ENCODE results near the gene ZNF83. TPM values are rescaled to one million over a fixed set of nuclear protein-coding genes. Genes with fewer than 3 reads are reported as not detected.
"Not testable (repeated sequence)": the region's sequence is repeated elsewhere in the genome, so short reads cannot be mapped to it uniquely, and the experiment has no call there.

Gene ZNF83
- total RNA-seq, 4 donors from 2014 or later: 10.3 to 45.8 (median 15.8) TPM

- intact Hi-C loops (cut with DNase I): no loop called here
- Histone ChIP-seq H3K9me3 (peaks cover 0 to 67% (median 0%) of the 10 kb centered on the region in 3 donors), H3K4me1 (no peaks in the 10 kb centered on the region), H3K4me3 (no peak overlapping the region), H3K27me3 (no peaks in the 10 kb centered on the region), H3K27ac (no peak overlapping the region), H3K36me3 (peaks cover 0 to 10% (median 0%) of the 10 kb centered on the region in 3 donors)
- DNase-seq: no peak
- no peak for TF ChIP-seq CTCF (IDR thresholded peaks at IDR 0.05)
- no peak for TF ChIP-seq POLR2A (IDR thresholded peaks at IDR 0.05)
- WGBS, 2 donors: 83 to 93% methylated on average over 1 of the region's 1 CpG
Measured at GRCh38 chr19:52646571-52647217, 8.5 kb upstream of the ZNF83 start.

GRCh38 chr19:52640916-52641315 lies 2.8 kb upstream of the ZNF83 start:
- no peak for TF ChIP-seq POLR2A (IDR thresholded peaks at IDR 0.05)
- no peak for TF ChIP-seq CTCF (IDR thresholded peaks at IDR 0.05)
- no peaks in the 10 kb centered on the region for H3K27me3 ChIP-seq
- H3K36me3 ChIP-seq: no peaks in the 10 kb centered on the region
- H3K9me3 ChIP-seq: peaks cover 0 to 24% (median 0%) of the 10 kb centered on the region in 3 donors
- 67 to 91% methylated on average over 5 to 11 of the region's 14 CpGs for WGBS, 2 donors
- H3K4me3 ChIP-seq: no peak overlapping the region
- intact Hi-C loops (cut with DNase I): no loop called here
- H3K27ac ChIP-seq: no peak overlapping the region
- DNase-seq: no peak
- H3K4me1 ChIP-seq: peaks cover 8 to 24% (median 11%) of the 10 kb centered on the region in 3 donors

GRCh38 chr19:52639996-52640395 lies 1.8 kb upstream of the ZNF83 start:
- Histone ChIP-seq H3K27ac (no peak overlapping the region), H3K4me1 (peaks cover 8 to 24% (median 11%) of the 10 kb centered on the region in 3 donors), H3K9me3 (peaks cover 0 to 16% (median 0%) of the 10 kb centered on the region in 3 donors), H3K27me3 (no peaks in the 10 kb centered on the region), H3K4me3 (no peak overlapping the region), H3K36me3 (peaks cover 0 to 3% (median 0%) of the 10 kb centered on the region in 3 donors)
- intact Hi-C loops (cut with DNase I): no loop called here
- 78 to 87% methylated on average over 10 of the region's 10 CpGs for WGBS, 2 donors
- no peak for DNase-seq
- TF ChIP-seq POLR2A (IDR thresholded peaks at IDR 0.05) (no peak), CTCF (IDR thresholded peaks at IDR 0.05) (no peak)

- intact Hi-C loops (cut with DNase I): no loop called here
- H3K4me3 ChIP-seq: peak overlapping the region; percentile 45 to 82 (median 75)
- peaks cover 8 to 24% (median 11%) of the 10 kb centered on the region in 3 donors for H3K4me1 ChIP-seq
- peaks cover 0 to 10% (median 0%) of the 10 kb centered on the region in 3 donors for H3K9me3 ChIP-seq
- no peaks in the 10 kb centered on the region for H3K27me3 ChIP-seq
- H3K27ac ChIP-seq: peak overlapping the region in 3 of 4 donors; percentile 89 to 94 (median 89)
- no peak for TF ChIP-seq POLR2A (IDR thresholded peaks at IDR 0.05)
- no peak for TF ChIP-seq CTCF (IDR thresholded peaks at IDR 0.05)
- 10 to 34% methylated on average over 13 of the region's 14 CpGs for WGBS, 2 donors
- peaks cover 0 to 16% (median 0%) of the 10 kb centered on the region in 3 donors for H3K36me3 ChIP-seq
- DNase-seq: no peak
Measured at GRCh38 chr19:52638601-52639000, 446 bp upstream of the ZNF83 start.

GRCh38 chr19:52635786-52636570 lies 2.2 kb downstream of the ZNF83 start:
- Histone ChIP-seq H3K4me1 (peaks cover 8 to 24% (median 11%) of the 10 kb centered on the region in 3 donors), H3K36me3 (peaks cover 0 to 23% (median 0%) of the 10 kb centered on the region in 3 donors), H3K27me3 (no peaks in the 10 kb centered on the region), H3K9me3 (peaks cover 0 to 16% (median 0%) of the 10 kb centered on the region in 3 donors), H3K4me3 (no peak overlapping the region), H3K27ac (peak overlapping the region in 1 of 4 donors; percentile 9)
- intact Hi-C loops (cut with DNase I): no loop called here
- TF ChIP-seq CTCF (IDR thresholded peaks at IDR 0.05) (no peak), POLR2A (IDR thresholded peaks at IDR 0.05) (no peak)
- WGBS, 2 donors: 72 to 80% methylated on average over 10 to 11 of the region's 11 CpGs
- no peak for DNase-seq

GRCh38 chr19:52627441-52627840 lies 10.7 kb downstream of the ZNF83 start:
- H3K27ac ChIP-seq; H3K27me3 ChIP-seq; DNase-seq; H3K4me1 ChIP-seq; intact Hi-C loops (cut with DNase I); H3K4me3 ChIP-seq: not testable (repeated sequence)
- Histone ChIP-seq H3K9me3 (peaks cover 0 to 21% (median 0%) of the 10 kb centered on the region in 3 donors), H3K36me3 (peaks cover 0 to 69% (median 0%) of the 10 kb centered on the region in 3 donors)
- WGBS, 2 donors: 90 to 97% methylated on average over 3 of the region's 3 CpGs

Measured in esophagus squamous epithelium (tissue), 5 donors.